H1 (cell line): ENCODE measurements around the gene RABL6. TPM values are rescaled to one million over a fixed set of nuclear protein-coding genes. Genes with fewer than 3 reads are reported as not detected.

ENCODE experiments used
- GABPA ChIP-seq: IDR thresholded peaks from 2 replicates; pipeline ENCODE4 v1.6.1; 2011; ENCODE audit warnings: mild to moderate bottlenecking, low read length, moderate library complexity, borderline replicate concordance; ENCODE audit not compliant: insufficient read depth
- MAFK ChIP-seq: IDR thresholded peaks from 2 replicates; pipeline ENCODE4 v1.6.1; 2012; ENCODE audit warnings: low read depth, mild to moderate bottlenecking, improper control_type of control experiment, low read length
- RFX5 ChIP-seq: IDR thresholded peaks from 2 replicates; pipeline ENCODE4 v1.6.1; 2011; ENCODE audit warnings: low read depth, low read length, improper control_type of control experiment, borderline replicate concordance
- polyA plus RNA-seq, 7 experiments: library from polyadenylated mRNA; depleted of rRNA in 3 of 7; stranded (reverse) in 5 of 7; unstranded in 2 of 7; fragments of >200 nt in 5 of 7; fragments of 200-250 nt in 2 of 7; gene quantifications; 1 replicate in 5 of 7; 2 replicates in 1 of 7; 4 replicates in 1 of 7; pipeline versions ENCODE4 v1.2.1 to v1.2.3, GENCODE V29; 2011 to 2013; ENCODE audit warnings: missing spikeins in 2 of 7, mixed read lengths in 2 of 7
- total RNA-seq: library from RNA; stranded (reverse); fragmentation: NEBNext Ultra II Directional; extraction: Animal tissue kit (Norgen Biotek cat#: 25700); gene quantifications from 2 replicates; pipeline ENCODE4 v1.2.1, GENCODE V29; 2021
- TF ChIP-seq, protein P1 (sequence below): IDR thresholded peaks from 2 replicates; pipeline ENCODE4 v1.6.1; 2011; ENCODE audit warnings: low read depth, mild to moderate bottlenecking, low read length; ENCODE audit not compliant: insufficient read depth

Gene RABL6
- total and polyA plus RNA-seq, 2 of the 8 experiments (the other 6 are each of a cell fraction or from before 2014, with no cell fraction given) = 70.1 to 130 TPM

DNA sequence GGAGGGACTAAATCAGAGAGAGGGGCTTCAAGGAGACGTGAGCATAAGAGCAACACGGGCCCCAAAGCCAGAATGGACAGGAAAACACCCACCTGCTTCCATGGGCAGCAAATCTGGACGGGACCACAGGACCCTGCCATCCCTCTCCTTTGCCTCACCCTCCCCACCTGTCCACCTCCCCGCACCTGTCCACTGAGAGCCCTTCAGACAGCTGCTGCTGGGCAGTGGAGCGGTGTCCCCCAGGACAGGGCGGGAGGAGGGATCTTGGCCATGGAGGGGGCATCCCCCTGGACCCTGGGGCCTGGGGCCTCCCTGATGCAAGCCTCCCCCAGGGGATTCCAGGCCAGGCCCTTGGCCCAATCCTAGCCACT is 9.1 kb upstream of the RABL6 start (continued):
- no peak for TF ChIP-seq MAFK
- TF ChIP-seq RFX5 = no peak
- TF ChIP-seq, protein P1, sequence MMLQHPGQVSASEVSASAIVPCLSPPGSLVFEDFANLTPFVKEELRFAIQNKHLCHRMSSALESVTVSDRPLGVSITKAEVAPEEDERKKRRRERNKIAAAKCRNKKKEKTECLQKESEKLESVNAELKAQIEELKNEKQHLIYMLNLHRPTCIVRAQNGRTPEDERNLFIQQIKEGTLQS = no peak
- no peak for TF ChIP-seq GABPA
